Measurements from ENCODE around the gene NEUROD4. TPM values are rescaled to one million over a fixed set of nuclear protein-coding genes. Genes with fewer than 3 reads are reported as not detected.

The NEUROD4 gene
- total RNA-seq, 2 donors from 2014 or later: not detected

DNA sequence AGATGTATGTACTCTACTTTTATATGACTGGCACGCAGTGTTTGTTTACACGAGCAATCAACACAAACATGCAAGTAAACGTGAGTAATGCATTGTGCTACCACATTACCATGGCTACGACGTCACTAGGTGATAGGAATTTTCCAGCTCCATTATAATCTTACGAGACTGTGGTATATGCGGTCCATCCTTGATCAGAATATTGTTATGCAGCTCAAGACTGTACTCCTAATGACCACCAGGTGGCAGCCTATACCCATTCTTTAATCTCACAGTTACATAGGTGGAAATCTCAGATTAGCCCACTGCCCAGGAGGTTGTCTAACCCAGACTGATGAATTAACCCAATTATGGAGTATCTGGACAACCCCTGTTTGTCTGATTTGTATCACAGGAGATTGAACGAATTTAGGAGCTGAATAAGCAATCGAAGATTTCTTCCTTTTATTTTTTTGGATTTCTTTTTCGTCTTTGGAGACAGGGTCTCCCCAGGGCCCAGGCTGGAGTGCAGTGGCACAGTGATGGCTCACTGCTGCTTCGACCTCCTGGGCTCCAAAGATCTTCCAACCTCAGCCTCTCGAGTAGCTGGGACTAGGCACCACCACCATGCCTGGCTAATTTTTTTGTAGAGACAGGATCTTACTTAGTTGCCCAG is 26.5 kb upstream of the NEUROD4 start:
- DNase-seq (ENCODE audit: low spot score): no peak
- intact Hi-C loops (cut with DNase I): loop anchor here (10.0 kb wide), 2 partner anchors 71 to 81 kb away; no protein-coding TSS in a partner anchor

DNA sequence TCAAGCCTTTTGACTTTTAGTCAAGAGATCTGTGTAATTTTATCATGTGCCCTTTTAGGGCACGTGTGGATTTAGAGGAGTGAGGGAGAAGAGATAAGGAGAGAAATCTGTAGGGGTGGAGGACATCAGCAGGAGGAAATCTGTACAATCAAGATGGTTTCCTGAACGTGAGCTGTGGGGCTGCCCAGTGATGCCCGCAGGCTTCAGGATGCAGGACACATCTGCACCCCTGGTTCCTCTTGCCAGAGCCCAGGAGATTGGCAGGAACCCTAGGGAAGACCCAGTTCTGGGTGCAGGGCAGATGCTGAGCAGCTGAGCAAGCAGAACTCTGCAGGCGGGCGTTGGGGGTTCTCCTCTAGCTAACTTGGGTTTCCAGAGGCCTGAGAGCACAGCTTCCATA is 23.6 kb upstream of the NEUROD4 start:
- intact Hi-C loops (cut with DNase I): loop anchor here (10.0 kb wide), 2 partner anchors 69 to 79 kb away; no protein-coding TSS in a partner anchor
- DNase-seq (ENCODE audit: low spot score): no peak

DNA sequence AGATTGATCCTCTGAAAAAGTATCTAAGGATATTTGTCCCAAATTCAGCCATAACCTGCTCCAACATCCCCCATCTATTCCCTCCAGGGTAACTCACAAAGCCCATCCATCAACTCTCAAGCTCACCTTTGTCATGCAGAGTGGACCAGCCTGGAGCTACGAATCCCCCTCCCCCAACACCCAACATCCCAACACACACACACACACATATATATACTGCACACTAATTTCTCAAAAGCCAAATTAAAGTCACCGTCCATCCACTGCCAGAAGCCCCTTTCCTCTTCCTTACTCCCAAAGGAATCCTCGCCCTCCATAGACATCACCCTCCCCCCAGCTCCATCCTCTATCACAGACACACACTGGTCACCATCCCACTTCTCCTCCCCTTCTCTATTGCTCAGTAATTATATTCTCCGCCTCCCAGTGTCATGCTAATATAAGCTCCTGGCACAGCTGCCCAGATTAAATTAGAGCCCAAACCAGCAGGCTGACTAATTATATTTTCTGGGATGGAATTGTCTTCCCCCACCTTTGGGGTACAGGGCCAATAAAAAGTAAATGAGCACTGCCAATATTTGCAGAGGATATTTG is 21.7 kb upstream of the NEUROD4 start:
- DNase-seq (ENCODE audit: low spot score): no peak
- intact Hi-C loops (cut with DNase I): loop anchor here (10.0 kb wide), 2 partner anchors 67 to 77 kb away; no protein-coding TSS in a partner anchor

DNA sequence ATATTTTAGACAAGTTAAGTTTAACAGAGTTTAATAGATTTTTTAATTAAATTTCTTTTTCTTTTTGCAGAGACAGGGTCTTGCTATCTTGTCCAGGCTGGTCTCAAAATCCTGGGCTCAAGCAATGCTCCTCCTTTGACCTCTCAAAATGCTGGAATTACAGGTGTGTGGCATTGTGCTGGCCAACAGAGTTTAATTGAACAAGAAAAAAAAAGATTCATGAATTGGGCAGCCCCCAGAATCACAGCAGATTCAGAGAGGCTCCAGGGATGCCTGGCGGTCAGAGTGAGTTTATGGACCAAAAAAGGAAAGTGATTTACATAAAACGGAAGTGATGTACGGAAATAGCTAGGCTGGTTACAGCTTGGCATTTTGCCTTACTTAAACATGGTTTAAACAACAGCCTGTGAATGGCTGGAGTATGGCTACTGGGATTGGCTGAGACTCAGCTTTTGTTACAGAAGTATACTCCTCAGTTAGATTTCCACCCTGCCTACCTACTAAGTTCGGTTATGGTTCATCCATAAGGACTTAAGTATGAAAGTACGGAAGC is 20.7 kb upstream of the NEUROD4 start:
- intact Hi-C loops (cut with DNase I): loop anchor here (10.0 kb wide), 2 partner anchors 66 to 76 kb away; no protein-coding TSS in a partner anchor
- DNase-seq (ENCODE audit: low spot score): no peak

DNA sequence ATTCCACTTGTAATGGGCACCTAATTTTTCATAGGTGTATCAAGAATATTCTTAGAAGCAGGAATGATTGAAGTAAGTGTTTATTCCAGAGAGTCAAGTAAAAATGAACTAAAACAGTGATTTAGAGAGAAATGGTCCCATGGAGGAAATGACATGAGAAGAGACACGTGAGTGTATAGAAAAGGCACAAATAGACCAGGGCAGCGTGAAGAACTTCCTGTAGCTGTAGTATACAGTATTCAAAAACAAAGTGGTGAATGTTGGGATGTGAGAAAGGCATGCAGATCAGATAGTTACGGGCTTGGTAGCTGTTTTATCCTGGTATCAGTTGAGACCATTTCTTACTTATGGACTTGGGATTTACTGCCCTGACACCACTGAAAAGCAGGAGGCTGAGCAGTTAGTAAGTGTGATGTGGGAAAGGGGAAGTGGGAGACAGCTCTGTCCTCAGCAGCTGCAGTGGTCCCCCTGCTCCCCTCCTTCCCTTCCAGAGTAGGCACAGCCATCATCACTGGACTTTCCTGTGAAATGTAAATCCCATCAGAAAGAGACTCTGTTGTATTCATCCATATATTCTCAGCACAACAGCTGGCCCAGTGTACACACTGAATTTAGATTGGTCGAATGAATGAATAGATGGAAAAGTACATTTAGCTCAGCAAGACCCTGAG is 18.4 kb upstream of the NEUROD4 start:
- DNase-seq (ENCODE audit: low spot score): no peak
- intact Hi-C loops (cut with DNase I): no loop called here

DNA sequence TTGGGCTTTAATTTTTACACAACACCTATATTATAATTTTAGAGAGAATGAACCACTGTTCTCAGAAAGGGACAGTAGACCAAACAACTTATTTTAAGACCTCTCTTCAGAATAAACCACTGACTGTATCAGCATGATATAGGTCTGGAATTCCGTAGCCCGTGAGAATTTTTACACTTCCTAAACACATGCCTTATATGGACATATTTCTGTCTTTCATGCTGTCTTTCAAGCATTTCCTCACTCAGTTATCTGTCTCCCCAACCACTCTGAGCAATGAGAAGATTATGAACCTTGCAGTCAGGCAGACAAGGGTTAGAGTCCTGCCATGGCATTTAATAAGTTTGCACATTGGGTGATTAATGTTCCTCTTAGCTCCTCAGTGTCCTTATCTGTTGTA is 17.4 kb upstream of the NEUROD4 start:
- DNase-seq (ENCODE audit: low spot score): no peak
- intact Hi-C loops (cut with DNase I): no loop called here

DNA sequence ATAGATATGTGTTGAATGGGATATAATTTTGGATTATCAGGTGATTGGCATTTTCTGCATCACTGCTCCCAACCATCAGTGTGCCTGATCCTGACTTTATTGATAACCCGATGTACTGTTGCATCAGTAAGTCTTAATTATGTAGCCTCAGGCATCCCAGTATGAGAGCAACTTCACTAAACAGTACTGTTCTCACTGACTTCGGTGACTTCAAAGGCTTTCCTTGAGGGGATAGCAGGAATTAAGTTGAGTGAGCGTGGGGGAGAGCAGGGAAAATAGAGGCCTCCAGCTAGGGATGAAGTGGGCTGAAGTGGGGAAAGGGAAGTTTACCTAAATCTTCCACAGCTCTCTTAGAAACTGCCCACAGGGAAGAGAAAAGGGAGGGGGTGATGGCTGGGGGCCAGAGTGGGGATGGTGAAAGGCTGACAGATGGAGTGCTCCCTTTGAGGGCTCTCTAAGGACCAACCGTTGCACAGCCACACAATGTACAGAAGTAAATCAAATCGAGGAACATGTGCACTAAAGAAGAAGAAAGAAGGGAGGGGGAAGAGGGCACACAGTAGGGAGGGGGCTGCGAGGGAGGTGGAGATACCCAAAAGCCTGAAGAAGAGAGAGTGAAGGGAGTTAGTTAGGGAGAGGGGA is 10.7 kb upstream of the NEUROD4 start:
- intact Hi-C loops (cut with DNase I): no loop called here
- DNase-seq (ENCODE audit: low spot score): no peak

DNA sequence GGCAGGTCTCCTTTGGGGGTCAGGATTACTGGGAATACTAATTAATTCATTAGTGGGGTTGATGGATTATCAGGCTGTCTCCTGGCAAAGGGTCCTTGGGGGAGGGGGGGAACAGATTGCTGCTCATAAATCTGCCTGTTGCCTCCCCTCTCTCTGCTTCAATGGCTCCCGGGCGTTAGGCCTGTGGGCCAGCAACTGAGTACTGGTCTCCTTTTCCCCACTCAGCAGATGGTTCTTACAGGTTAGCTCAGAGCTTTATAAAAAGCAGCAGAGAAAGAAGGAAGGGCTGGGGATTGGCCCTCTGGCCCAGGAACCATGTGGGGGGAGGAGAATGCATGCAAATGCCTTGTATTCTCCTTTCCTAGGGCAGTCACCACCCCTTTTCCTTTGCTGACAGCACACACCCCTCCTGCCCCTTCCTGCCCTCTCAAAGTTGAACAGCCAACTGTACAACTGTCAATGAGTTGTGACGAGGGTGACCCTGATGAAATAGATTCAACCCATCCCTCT is 2.3 kb upstream of the NEUROD4 start:
- no peak for DNase-seq (ENCODE audit: low spot score)
- intact Hi-C loops (cut with DNase I): no loop called here

DNA sequence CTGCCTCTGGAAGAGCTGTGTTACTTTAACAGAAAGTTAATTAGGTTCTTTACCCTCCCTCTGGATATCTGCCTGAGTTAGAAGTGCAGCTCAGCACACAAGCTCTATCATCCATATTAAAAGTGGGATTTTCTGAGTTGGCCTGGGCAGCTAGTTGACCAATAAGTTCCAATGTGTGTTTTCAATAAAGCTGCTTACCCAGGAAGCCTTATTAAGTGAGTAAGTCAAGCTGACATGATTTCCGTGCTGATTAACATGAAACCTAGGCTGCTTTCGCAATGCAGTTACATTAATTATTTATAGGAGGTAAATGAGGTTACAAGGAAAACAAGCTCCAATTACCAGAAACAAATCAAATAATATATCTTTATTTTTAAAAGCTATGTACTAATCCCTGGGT is 4.8 kb downstream of the NEUROD4 start:
- intact Hi-C loops (cut with DNase I): no loop called here
- no peak for DNase-seq (ENCODE audit: low spot score)

DNA sequence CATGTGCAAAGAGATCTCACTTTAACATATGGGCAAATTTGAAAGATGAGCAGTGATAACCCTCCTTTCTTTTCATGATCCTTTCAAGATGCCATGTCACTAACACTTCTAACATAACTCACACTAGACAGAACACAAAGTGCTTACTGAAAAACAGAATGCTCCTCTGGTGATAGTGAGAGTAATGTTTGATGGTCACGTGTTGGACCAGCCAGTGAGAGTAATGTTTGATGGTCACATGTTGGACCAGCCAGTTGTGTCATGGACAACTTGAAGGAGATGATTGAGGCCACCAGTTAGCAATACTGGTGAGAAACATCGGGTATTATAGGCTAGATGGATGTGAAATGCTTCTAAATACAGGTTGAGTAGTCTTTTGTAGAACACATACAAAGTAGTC is 5.7 kb downstream of the NEUROD4 start:
- intact Hi-C loops (cut with DNase I): no loop called here
- DNase-seq (ENCODE audit: low spot score): no peak

DNA sequence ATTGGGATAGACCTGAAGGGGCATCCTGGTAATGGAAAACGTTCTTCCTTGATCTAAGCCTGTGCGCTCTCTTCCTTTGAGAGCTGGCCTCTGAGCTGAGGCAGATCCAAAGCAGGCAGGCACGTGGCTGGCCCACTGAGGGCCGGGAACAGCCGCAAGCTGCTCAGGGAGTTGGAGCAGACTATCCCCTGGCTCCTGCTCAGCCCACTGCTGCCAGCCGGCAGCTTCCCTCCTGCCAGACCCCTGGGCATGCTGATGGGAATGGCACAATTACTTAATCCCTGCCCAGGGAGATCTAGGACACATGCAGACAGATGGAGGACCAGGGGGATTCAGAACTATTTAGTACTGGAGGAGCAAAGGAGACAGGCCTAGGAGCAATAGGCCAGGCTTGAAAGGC is 14.4 kb downstream of the NEUROD4 start:
- intact Hi-C loops (cut with DNase I): no loop called here
- no peak for DNase-seq (ENCODE audit: low spot score)

DNA sequence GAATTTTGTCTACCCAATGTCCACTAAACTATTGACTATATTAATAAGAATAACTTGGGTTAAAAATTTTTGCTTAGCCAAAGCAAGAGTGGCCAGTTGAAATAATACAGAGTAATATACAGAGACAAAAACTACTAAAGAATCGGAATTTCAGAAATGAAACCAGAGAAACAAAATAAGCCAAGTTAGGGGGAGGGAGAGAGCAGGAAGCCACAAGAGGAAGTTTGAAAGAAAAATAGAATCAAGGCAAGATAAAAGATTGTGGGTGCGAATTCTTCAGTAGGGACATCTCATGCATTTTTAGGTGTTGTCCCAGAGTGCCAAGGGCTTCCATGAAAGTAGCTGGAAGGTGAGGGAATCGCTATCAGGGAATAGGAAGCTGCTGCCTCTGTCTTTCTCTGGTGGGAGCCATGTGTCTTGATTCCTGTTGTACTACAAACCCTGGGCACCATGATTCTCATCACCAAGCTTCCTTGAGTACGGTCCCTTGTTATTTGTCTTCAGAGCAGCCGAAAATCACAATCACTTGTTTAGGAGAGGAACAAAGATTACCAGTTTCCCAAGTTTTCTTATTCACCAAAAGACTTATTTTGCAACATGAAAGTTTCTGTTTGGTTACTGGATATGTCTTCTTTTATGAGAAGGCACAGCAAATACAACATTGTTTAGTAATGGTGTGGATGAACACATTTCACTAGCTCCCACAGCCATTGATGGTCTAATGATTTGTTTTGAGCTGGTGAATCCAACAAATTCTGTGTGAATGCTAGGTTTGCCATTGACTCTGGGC is 16.7 kb downstream of the NEUROD4 start:
- intact Hi-C loops (cut with DNase I): no loop called here
- no peak for DNase-seq (ENCODE audit: low spot score)

DNA sequence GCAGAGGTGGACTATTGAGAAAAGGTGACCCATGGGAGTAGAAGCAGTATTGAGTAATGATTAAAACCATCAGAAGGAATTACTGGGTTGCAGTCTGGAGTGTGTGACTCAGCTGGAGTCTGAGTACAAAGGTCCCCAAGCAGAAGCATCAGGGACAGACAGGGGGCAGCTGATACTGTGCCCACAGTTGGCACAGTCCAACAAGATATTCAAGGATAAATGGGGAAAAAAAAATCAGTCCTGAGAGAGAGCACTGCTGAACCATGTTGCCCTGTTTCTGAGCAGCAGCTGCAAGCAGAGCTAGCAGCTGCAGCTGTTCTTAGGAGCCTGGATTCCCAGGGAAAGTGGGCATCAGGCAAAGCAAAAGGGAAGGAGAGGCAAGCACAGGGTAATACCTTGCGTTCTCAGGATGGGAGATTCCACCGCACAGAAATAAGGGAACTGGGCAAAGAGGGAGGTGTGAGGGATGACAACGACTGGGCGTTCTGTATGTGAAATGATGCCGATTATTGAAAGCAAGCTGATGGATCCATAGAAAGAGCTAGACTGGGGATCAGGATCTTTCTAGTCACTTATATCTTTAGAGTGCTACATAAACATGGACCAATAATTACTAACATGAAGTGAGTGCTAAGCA is 17.7 kb downstream of the NEUROD4 start:
- DNase-seq (ENCODE audit: low spot score): no peak
- intact Hi-C loops (cut with DNase I): no loop called here

DNA sequence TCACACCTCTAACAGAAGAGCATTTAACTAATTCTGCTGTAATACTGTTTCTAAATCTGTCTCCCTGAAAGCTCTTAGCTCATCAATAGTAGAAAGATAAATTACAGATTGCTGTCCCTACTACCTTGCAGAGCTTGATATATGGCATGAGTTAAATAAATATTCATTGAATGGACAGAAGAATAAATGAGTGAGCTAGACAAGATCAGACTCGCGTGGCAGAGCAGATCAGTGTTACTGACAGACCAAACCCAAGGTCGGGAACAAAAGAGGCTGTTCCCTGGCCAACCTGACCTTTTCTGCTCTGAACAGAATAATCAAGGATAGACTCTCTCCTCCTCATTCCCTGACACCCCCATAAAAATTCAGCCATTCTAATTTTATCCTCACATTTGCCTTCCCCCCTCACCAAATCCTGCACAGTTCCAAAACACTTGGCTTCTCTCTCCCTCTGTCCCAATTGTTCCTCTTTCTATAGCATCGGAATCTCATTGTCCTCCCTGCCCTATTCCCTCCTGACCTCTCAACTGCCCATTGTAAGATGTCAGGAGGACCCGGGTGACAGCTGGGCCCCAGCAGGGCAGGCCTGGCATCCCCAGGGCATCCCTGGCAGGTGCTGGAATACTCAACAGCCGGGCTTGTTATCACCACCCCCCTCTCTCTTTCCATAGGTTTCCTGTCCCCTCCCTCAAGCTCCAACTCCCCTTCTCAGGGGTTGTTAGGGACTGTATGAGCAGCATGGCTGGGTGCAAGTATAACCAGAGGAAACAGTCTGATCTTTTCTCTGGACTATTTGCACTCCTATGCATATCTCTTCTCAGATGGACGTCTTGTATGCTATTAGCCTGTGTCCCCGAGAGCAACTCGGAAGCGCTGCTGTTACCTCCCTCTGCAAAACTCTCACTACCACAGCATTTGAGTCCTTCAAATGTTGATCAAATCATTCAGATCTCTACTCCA is 19.9 kb downstream of the NEUROD4 start:
- intact Hi-C loops (cut with DNase I): no loop called here
- no peak for DNase-seq (ENCODE audit: low spot score)

DNA sequence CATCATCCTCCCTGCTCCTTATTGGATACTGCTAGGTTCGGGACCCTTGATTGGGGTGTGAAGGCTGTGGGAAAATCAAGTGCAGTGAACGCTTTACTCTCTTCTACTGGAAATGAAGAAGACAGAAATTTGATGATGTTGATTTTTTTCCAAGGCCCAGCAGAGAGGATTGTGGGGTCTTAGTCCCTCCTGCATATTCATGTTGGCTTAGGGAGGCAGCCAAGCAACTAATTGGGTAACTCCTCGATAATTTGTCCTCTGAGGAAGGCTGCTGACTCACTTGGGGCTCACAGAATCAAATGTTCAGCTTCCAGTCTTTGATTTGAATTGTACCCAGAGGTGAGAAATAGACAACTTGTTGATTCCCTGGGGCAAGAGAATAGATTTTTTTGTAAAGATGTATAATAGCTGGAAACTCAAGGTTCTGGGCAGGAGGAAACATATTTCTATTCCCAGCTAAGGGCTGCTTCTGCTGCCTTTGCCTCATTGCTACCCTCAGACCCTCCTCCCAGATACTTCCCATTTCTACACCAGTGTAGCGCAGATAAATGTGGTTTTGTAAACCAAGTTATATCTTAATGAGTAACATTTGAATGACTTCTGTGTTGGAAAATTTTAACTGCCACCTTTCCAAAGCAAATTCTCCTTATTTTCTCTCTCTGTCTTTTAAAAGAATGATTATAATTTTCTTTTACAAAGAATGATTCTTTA is 21.7 kb downstream of the NEUROD4 start:
- DNase-seq (ENCODE audit: low spot score): no peak
- intact Hi-C loops (cut with DNase I): no loop called here

DNA sequence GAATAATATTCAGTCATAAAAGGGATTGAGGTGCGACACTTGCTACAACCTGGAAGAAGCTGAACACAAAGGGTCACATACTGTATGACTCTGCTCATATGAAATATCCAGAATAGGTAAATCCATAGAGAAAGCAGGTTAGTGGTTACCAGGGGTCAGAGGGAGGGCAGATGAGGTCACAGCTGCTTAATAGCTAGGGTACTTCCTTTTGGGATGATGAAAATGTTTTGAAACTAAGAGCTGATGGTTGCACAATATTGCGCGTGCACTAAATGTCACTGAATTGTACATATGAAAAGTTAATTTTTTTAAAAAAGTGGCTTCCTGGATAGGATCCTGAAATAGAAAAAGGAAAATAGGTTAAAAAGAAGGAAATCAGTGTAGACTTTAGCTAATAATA is 23.8 kb downstream of the NEUROD4 start:
- no peak for DNase-seq (ENCODE audit: low spot score)
- intact Hi-C loops (cut with DNase I): no loop called here

DNA sequence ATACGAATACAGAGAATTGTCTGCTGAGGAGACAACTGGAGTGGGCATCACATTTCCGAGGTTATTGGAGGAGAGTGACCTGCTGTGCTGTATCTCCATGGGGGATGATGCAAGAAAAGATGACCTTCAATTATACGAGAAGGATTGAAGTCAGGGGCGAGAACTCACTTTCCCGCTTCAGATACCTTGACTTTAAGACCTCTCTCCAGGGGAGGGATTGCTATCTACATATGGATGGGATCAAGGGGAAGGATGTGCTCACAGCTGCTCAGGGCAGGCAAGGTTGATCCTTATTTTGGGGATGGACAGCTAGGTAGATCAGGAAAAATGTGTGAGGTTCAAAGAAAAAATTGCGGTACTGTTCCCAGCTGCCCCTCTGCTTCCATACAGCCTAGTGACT is 24.4 kb downstream of the NEUROD4 start:
- intact Hi-C loops (cut with DNase I): no loop called here

More for the DNA sequence above, 24.4 kb downstream of the NEUROD4 start:
- DNase-seq (ENCODE audit: low spot score): no peak
